Activated naive CD8-positive, alpha-beta T cell (primary cell): ENCODE data around the gene VPS37C.
"Not testable (repeated sequence)": the region's sequence is repeated elsewhere in the genome, so short reads cannot be mapped to it uniquely, and the experiment has no call there.

Source experiments
- H3K27ac Mint-ChIP-seq: one replicate; pipeline ENCODE4 v1.8.0; 2021; ENCODE audit warnings: mixed read lengths
- H3K27me3 Mint-ChIP-seq: one replicate; pipeline ENCODE4 v1.8.0; 2021; ENCODE audit warnings: mixed read lengths
- H3K36me3 Mint-ChIP-seq: one replicate; pipeline ENCODE4 v1.8.0; 2021; ENCODE audit warnings: mixed read lengths
- H3K4me1 Mint-ChIP-seq: one replicate; pipeline ENCODE4 v1.8.0; 2021; ENCODE audit warnings: low read depth, mixed read lengths
- H3K4me3 Mint-ChIP-seq: one replicate; pipeline ENCODE4 v1.8.0; 2021; ENCODE audit warnings: mild to moderate bottlenecking, mixed read lengths
- H3K9me3 Mint-ChIP-seq: one replicate; pipeline ENCODE4 v1.8.0; 2021; ENCODE audit warnings: low read depth, mixed read lengths

VPS37C gene

DNA sequence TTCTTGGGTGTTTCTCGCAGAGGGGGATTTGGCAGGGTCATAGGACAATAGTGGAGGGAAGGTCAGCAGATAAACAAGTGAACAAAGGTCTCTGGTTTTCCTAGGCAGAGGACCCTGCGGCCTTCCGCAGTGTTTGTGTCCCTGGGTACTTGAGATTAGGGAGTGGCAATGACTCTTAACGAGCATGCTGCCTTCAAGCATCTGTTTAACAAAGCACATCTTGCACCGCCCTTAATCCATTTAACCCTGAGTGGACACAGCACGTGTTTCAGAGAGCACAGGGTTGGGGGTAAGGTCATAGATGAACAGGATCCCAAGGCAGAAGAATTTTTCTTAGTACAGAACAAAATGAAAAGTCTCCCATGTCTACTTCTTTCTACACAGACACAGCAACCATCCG is 4.6 kb upstream of the VPS37C start:
- H3K4me3 Mint-ChIP-seq, H3K27me3 Mint-ChIP-seq, H3K9me3 Mint-ChIP-seq, H3K27ac Mint-ChIP-seq, H3K36me3 Mint-ChIP-seq: not testable (repeated sequence)
- H3K4me1 Mint-ChIP-seq, result peaks cover 43% of the 10 kb centered on the region

DNA sequence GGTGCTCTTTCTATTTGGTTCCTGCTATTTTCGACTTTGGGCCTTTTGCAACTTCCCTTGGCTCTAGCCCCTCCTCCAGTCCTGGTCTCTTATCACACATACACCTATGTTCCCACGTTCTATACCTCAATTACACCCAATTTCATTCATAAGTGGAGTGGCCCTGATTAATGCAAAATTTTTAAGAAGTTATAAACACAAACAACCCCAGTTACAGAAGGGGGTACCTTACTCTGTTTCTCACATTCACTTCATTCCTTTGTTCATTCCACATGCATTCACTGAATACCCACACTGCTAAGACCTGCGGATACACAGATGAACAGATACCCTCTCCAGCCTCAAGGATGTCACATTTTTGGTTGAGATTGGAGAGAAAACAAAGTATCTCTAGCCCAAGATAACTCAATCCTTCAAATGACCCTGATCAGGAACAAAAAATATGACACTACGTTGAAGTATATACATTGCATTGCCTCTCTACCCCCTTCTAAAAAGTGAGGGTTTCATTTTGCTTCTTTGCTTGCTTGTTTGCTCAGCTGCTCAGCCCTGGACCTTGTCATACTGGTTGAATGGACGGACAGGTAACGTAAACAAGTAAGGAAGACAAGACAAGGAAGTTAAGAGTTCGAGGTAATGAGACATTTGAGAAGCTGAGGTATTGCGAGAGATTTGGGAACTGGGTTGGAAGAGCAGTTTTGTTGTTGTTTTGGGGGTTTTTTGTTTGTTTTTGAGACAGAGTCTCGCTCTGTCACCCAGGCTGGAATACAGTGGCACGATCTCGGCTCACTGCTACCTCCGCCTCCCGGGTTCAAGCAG is 3.6 kb upstream of the VPS37C start:
- Mint-ChIP-seq H3K4me3 (peak overlapping the region; percentile 57), H3K27me3 (no peaks in the 10 kb centered on the region), H3K9me3 (no peaks in the 10 kb centered on the region), H3K27ac (peak overlapping the region; percentile 93), H3K36me3 (no peaks in the 10 kb centered on the region), H3K4me1 (peaks cover 53% of the 10 kb centered on the region)

GRCh38 chr11:61163714-61164605 is 2.7 kb upstream of the VPS37C start:
- Mint-ChIP-seq H3K27ac (peak overlapping the region; percentile 93), H3K4me3 (peak overlapping the region; percentile 57), H3K9me3 (no peaks in the 10 kb centered on the region), H3K4me1 (peaks cover 58% of the 10 kb centered on the region), H3K36me3 (no peaks in the 10 kb centered on the region), H3K27me3 (no peaks in the 10 kb centered on the region)

- Mint-ChIP-seq H3K4me1 (peaks cover 64% of the 10 kb centered on the region), H3K36me3 (no peaks in the 10 kb centered on the region), H3K27me3 (no peaks in the 10 kb centered on the region), H3K9me3 (no peaks in the 10 kb centered on the region), H3K4me3 (no peak overlapping the region), H3K27ac (peak overlapping the region; percentile 83)
These were observed 1.8 kb upstream of the VPS37C start for GRCh38 chr11:61163021-61163420.

DNA sequence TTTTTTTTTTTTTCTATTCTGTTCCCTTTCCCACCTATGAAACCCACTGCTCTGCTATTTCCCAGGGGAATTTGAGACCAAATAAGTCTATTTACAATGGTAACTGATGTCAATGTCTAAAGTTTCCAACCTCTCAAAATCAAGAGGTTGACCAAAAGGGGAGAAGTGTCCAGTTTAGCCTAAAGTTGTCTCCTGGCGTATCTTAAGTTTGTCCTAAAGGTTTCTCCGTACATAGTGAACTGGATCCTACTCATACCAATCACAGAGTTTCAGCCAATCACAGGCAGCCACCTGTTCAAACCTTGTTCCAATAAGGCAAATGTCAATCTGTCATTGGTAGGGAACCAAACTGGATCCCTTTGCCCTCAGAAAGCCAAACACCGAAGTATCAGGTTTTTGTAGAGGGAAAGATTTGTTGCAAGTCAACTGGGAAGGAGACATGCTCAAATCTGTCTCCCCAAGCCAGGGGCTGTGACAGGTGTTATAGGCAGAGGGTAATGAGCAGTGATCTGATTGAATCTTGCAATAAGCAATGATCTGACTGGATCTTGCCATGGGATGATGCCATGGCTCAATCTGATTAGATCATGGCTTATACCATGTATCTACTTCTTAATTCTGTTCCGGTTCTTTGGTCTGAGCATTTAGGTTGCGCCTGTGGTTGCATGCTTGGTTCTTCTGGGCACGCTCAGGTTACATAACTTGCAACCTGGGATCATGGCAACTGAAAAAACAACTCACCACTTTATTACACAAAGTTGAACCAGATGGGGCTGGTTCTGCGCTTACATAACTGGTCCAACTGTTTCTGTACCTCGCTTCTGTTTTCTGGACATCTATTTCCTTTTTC is 1.1 kb upstream of the VPS37C start:
- no peaks in the 10 kb centered on the region for H3K36me3 Mint-ChIP-seq
- peak overlapping the region; percentile 91 for H3K4me3 Mint-ChIP-seq
- H3K27ac Mint-ChIP-seq, result peak overlapping the region; percentile 95
- H3K9me3 Mint-ChIP-seq, result no peaks in the 10 kb centered on the region
- H3K4me1 Mint-ChIP-seq, result peaks cover 62% of the 10 kb centered on the region
- no peaks in the 10 kb centered on the region for H3K27me3 Mint-ChIP-seq

GRCh38 chr11:61160487-61161189 is 588 bp downstream of the VPS37C start:
- H3K27ac Mint-ChIP-seq, result peak overlapping the region; percentile 93
- peaks cover 6% of the 10 kb centered on the region for H3K36me3 Mint-ChIP-seq
- H3K9me3 Mint-ChIP-seq, result peaks cover 4% of the 10 kb centered on the region
- H3K27me3 Mint-ChIP-seq, result no peaks in the 10 kb centered on the region
- peaks cover 63% of the 10 kb centered on the region for H3K4me1 Mint-ChIP-seq
- peak overlapping the region; percentile 88 for H3K4me3 Mint-ChIP-seq

DNA sequence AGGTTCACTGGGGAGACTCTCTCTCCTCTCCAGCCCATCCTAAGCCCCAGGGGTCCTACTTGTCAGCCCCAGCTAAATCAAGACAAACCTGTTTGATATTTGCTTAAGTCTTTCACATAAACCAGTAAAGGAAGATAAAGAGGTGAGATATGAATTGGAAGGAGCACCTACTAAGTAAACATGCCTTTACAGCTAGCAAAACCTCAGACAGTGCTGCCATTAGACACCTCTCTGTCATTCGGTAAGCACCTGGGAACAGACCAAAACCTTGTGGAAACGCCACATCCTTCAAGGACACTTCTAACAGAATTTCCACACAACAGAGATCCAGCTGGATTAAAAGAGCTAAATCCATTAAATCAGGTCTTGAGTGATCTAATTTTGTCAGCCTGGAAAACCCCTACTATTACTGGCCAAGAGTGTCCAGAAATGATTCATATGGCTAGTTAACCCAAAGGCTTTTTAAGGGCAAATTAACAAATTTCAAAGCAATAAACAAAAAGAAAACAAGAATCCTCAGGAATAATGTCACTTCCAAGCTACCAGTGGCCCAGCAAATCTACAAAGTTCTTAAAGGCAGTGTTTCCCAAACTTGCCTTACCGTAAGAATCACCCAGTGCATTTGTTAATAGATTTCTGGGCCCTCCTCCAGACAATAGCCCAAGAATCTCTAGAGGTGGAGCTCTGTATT is 2.4 kb downstream of the VPS37C start:
- Mint-ChIP-seq H3K4me3 (peak overlapping the region; percentile 38), H3K4me1 (peaks cover 55% of the 10 kb centered on the region)

GRCh38 chr11:61157743-61158142 is 3.5 kb downstream of the VPS37C start:
- Mint-ChIP-seq H3K27ac (peak overlapping the region; percentile 11), H3K36me3 (peaks cover 20% of the 10 kb centered on the region), H3K9me3 (peaks cover 13% of the 10 kb centered on the region), H3K27me3 (no peaks in the 10 kb centered on the region), H3K4me1 (peaks cover 49% of the 10 kb centered on the region), H3K4me3 (no peak overlapping the region)

More for the DNA sequence above, 2.4 kb downstream of the VPS37C start:
- H3K27me3 Mint-ChIP-seq, result no peaks in the 10 kb centered on the region
- peaks cover 19% of the 10 kb centered on the region for H3K36me3 Mint-ChIP-seq
- peak overlapping the region; percentile 2 for H3K27ac Mint-ChIP-seq
- peaks cover 12% of the 10 kb centered on the region for H3K9me3 Mint-ChIP-seq

- H3K27ac Mint-ChIP-seq, result no peak overlapping the region
- peaks cover 22% of the 10 kb centered on the region for H3K36me3 Mint-ChIP-seq
- H3K4me3 Mint-ChIP-seq, result no peak overlapping the region
- peaks cover 36% of the 10 kb centered on the region for H3K4me1 Mint-ChIP-seq
- peaks cover 13% of the 10 kb centered on the region for H3K9me3 Mint-ChIP-seq
- no peaks in the 10 kb centered on the region for H3K27me3 Mint-ChIP-seq
These were observed 5.5 kb downstream of the VPS37C start for GRCh38 chr11:61155741-61156140.

GRCh38 chr11:61155312-61155711 is 5.9 kb downstream of the VPS37C start:
- H3K27me3 Mint-ChIP-seq, result no peaks in the 10 kb centered on the region
- H3K4me3 Mint-ChIP-seq, result no peak overlapping the region
- H3K9me3 Mint-ChIP-seq, result peaks cover 13% of the 10 kb centered on the region
- H3K36me3 Mint-ChIP-seq, result peaks cover 22% of the 10 kb centered on the region
- no peak overlapping the region for H3K27ac Mint-ChIP-seq
- peaks cover 32% of the 10 kb centered on the region for H3K4me1 Mint-ChIP-seq

DNA sequence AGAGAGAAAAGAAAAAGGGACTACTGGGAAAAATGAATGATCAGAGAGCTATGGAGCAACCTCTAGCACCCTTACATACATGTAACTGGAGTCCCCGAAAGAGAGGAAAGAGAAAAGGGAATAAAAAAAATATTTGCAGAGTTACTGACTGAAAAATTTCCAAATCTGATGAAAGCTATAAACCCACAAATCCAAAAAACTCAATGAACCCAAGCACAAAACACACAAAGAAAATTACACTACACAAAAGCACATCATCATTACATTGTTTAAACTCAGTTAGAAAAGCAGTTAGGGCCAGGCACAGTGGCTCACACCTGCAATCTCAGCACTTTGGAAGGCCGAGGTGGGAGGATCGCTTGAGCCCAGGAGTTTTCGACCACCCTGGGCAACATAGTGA is 6.7 kb downstream of the VPS37C start:
- Mint-ChIP-seq H3K27me3 (no peaks in the 10 kb centered on the region), H3K27ac (no peak overlapping the region), H3K36me3 (peaks cover 22% of the 10 kb centered on the region), H3K4me3 (no peak overlapping the region), H3K9me3 (peaks cover 13% of the 10 kb centered on the region), H3K4me1 (peaks cover 26% of the 10 kb centered on the region)

DNA sequence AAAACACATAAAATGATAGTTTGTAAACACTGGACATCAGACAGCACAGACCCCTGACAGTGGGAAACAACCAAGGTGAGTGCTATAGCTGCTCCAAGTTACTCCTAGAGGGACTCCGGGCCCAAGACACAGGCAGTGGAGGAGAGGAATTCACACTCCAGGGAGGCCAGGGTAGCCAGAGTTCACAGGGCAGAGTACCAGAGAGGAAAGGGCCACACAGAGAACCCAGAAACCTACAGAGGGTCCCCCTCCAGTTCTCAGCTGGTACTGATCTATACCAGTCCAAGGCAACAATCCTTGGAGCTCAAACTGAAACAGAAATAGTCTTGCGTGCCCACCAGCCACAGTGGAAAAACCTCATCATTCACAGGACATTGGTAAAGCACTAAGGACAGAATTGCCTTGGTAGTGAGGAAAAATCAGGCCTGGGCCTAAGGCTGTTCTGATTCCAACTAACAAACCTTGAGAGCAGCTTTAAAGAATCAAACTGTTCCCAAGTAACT is 7.6 kb downstream of the VPS37C start:
- no peak overlapping the region for H3K4me3 Mint-ChIP-seq
- peaks cover 18% of the 10 kb centered on the region for H3K4me1 Mint-ChIP-seq
- no peaks in the 10 kb centered on the region for H3K27me3 Mint-ChIP-seq
- no peak overlapping the region for H3K27ac Mint-ChIP-seq
- peaks cover 22% of the 10 kb centered on the region for H3K36me3 Mint-ChIP-seq
- peaks cover 13% of the 10 kb centered on the region for H3K9me3 Mint-ChIP-seq

DNA sequence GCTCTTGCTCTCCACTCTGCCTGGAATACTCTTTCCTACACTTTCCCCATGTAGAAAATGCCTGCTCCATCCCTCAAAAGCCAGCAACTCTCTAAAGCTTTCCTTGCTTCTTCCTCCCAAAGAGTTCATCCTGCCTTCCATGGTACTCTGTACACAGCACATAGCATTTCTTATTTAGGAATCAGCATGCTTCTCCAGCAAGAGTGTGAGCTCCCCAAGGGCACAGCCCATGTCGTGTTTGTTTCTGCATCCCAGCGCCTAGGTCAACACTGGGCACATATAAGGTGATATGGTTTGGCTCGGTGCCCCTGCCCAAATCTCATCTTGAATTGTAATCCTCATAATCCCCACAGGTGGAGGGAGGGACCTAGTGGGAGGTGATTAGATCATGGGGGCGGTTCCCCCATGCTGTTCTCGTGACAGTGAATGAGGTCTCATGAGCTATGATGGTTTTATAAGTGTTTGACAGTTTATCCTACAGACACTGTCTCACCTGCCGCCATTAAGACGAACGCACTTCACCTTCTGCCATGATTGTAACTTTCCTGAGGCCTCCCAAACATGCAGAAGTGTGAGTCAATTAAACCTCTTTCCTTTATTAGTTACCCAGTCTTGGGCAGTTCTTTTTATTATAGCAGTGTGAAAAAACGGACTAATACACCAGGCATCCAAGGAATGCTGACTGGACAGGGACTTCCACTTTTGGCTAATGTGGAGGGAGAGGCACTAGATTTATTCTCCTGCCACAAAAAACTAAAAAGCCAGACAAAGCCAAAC is 8.2 kb downstream of the VPS37C start:
- Mint-ChIP-seq H3K36me3 (peaks cover 26% of the 10 kb centered on the region), H3K27ac (no peak overlapping the region), H3K4me1 (peaks cover 17% of the 10 kb centered on the region), H3K4me3 (no peak overlapping the region), H3K9me3 (peaks cover 13% of the 10 kb centered on the region), H3K27me3 (no peaks in the 10 kb centered on the region)
